ENCODE results near the gene DGKH.

- TF ChIP-seq REST (IDR thresholded peaks at IDR 0.05; ENCODE audit: low read depth, low read length), result no peak
- TF ChIP-seq EP300 (IDR thresholded peaks at IDR 0.05; ENCODE audit: borderline replicate concordance in 1 of 2, control insufficient read depth in 1 of 2, low read depth in 2 of 2, low read length in 2 of 2), result no peak
- no peak for TF ChIP-seq ZZZ3 (IDR thresholded peaks at IDR 0.05; ENCODE audit: control insufficient read depth, insufficient read length, low read depth)
- TF ChIP-seq NFXL1 (IDR thresholded peaks at IDR 0.05; ENCODE audit: borderline replicate concordance), result no peak
- no peak for TF ChIP-seq POLR2A (IDR thresholded peaks at IDR 0.05; ENCODE audit: low read depth, low read length)
- TF ChIP-seq, protein P1, sequence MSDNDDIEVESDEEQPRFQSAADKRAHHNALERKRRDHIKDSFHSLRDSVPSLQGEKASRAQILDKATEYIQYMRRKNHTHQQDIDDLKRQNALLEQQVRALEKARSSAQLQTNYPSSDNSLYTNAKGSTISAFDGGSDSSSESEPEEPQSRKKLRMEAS (IDR thresholded peaks at IDR 0.05; ENCODE audit: low read depth, low read length), result no peak
- TF ChIP-seq FOXM1 (IDR thresholded peaks at IDR 0.05; ENCODE audit: low read depth, low read length), result no peak
- TF ChIP-seq, protein P2, sequence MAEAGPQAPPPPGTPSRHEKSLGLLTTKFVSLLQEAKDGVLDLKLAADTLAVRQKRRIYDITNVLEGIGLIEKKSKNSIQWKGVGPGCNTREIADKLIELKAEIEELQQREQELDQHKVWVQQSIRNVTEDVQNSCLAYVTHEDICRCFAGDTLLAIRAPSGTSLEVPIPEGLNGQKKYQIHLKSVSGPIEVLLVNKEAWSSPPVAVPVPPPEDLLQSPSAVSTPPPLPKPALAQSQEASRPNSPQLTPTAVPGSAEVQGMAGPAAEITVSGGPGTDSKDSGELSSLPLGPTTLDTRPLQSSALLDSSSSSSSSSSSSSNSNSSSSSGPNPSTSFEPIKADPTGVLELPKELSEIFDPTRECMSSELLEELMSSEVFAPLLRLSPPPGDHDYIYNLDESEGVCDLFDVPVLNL (IDR thresholded peaks at IDR 0.05; ENCODE audit: low read depth, low read length), result no peak
- no peak for TF ChIP-seq CTCF (IDR thresholded peaks at IDR 0.05 in 2 of 3, conservative IDR thresholded peaks at IDR 0.05 in 1 of 3; ENCODE audit: control insufficient read depth in 2 of 3, extremely low read depth in 1 of 3, insufficient read depth in 1 of 3, low read depth in 3 of 3, low read length in 3 of 3)
- no peak for TF ChIP-seq EZH2 (IDR thresholded peaks at IDR 0.05; ENCODE audit: borderline replicate concordance, control insufficient read depth, low read depth, low read length)
Measured at GRCh38 chr13:42022336-42022735, 26.1 kb upstream of the DGKH start.
